Heart left ventricle (tissue), 16 donors: ENCODE measurements around the gene HIPK2. TPM values are rescaled to one million over a fixed set of nuclear protein-coding genes. Genes with fewer than 3 reads are reported as not detected.
A peak's percentile ranks its signal among the peaks of the same experiment; 100 is the strongest.

Source experiments
- ATAC-seq, 4 donors: fragments of 200-7000 bp; cut with Tn5 transposase; one replicate each; pipeline ENCODE4 v1.9.1; 2020 to 2022; ENCODE audit warnings: moderate library complexity in 4 of 4, mild to moderate bottlenecking in 3 of 4, moderate number of reproducible peaks in 1 of 4
- DNase-seq, 5 donors: peaks; one replicate each; pipeline ENCODE4 v3.0.0-alpha.2; 2020
- H3K27ac ChIP-seq, 12 donors: fragments of 200-600 bp; sonication (generic) in 4 of 12; one replicate each; pipeline versions ENCODE4 v1.5.0 to v1.8.0; 2016 to 2022; ENCODE audit warnings: mild to moderate bottlenecking in 2 of 12
- H3K27me3 ChIP-seq, 9 donors: fragments of 200-600 bp; sonication (generic) in 2 of 9; one replicate each; pipeline versions ENCODE4 v1.5.1 to v1.8.0; 2016 to 2022; ENCODE audit warnings: mild to moderate bottlenecking in 3 of 9
- H3K36me3 ChIP-seq, 9 donors: fragments of 200-600 bp; sonication (generic) in 2 of 9; one replicate each; pipeline versions ENCODE4 v1.5.0 to v1.8.0; 2018 to 2022; ENCODE audit warnings: mild to moderate bottlenecking in 2 of 9
- H3K4me1 ChIP-seq, 12 donors: fragments of 200-600 bp; sonication (generic) in 4 of 12; one replicate each; pipeline versions ENCODE4 v1.5.0 to v1.8.0; 2016 to 2022; ENCODE audit warnings: mild to moderate bottlenecking in 3 of 12
- H3K4me3 ChIP-seq, 12 donors: fragments of 200-600 bp; sonication (generic) in 4 of 12; one replicate each; pipeline versions ENCODE4 v1.5.0 to v1.8.0; 2017 to 2022; ENCODE audit warnings: mild to moderate bottlenecking in 9 of 12, moderate library complexity in 4 of 12
- H3K9me3 ChIP-seq, 12 donors: fragments of 200-600 bp; sonication (generic) in 4 of 12; one replicate each; pipeline versions ENCODE4 v1.5.0 to v1.8.0; 2016 to 2022; ENCODE audit warnings: mild to moderate bottlenecking in 1 of 12
- POLR2A ChIP-seq, 2 donors: fragments of 450-650 bp; IDR thresholded peaks; one replicate each; pipeline ENCODE4 v1.6.1; 2017; ENCODE audit warnings: antibody characterized with exemption in 2 of 2, mild to moderate bottlenecking in 2 of 2, moderate library complexity in 2 of 2
- WGBS, 4 donors: extraction: QIAGEN DNeasy Blood & Tissue Kit in 2 of 4; methylation state at CpG; one replicate each; pipeline versions ENCODE4 v1.1.5 to v1.1.7; 2013 to 2018; 5-methylcytosine and 5-hydroxymethylcytosine counted together
- intact Hi-C, 10 donors: fragments of 100-400 bp; cut with DNase I; formaldehyde crosslinking; loops; one replicate each; pipeline versions ENCODE4 v1.11.1 to v1.14.2; 2022
- polyA plus RNA-seq, 2 donors: library from polyadenylated mRNA; stranded (reverse); fragments of 200-250 nt; gene quantifications; one replicate each; pipeline ENCODE4 v1.2.3, GENCODE V29; 2013
- total RNA-seq, 9 donors: library from RNA; depleted of rRNA in 2 of 9; stranded (reverse); fragments of >200 nt in 2 of 9; fragmentation: NEBNext Ultra II Directional in 3 of 9; extraction: Animal tissue kit (Norgen Biotek cat#: 25700) in 3 of 9; gene quantifications; one replicate each; pipeline versions ENCODE4 v1.1.0 to v1.2.4, GENCODE V29; 2016 to 2023
- TF ChIP-seq, protein P1 (sequence below), 12 donors: fragments of 200-600 bp; sonication (generic) in 4 of 12; IDR thresholded peaks; one replicate each; pipeline versions ENCODE4 v1.5.0 to v1.8.0; 2018 to 2022; ENCODE audit warnings: antibody characterized with exemption in 12 of 12, mild to moderate bottlenecking in 5 of 12
- donor health status: ischemic (EF 13 %, LVEDD 7.1; RV severe dilation, severe dysfunction).
- donor health status: healthy with polysubstance abuse.
- donor health status: DM: no; HTN: yes; CAD: no.
- donor health status: DM: no; HTN: no; CAD: no.
- donor health status: ischemic (EF 25% LVEDD 6.9; RV normal size, moderate dysfunction).
- donor health status: ischemic (EF 25% LVEDD 5.7; RV mildly dilated, moderate dysfunction).
- donor health status: healthy.
- donor health status: DM: yes; HTN: yes; CAD: no.
- donor health status: ischemic (EF 35%, LVEDD 5.7; RV mildly dilated, moderate dysfunction).
- donor health status: nonischemic (EF 11% LVEDD 7.7; RV severe dilation, severe dysfunction).
- donor health status: DM: yes; HTN: yes; CAD: no.
- donor health status: PGD.
- donor health status: ischemic (EF 29% LVEDD 5.4; RV normal size, mild dysfunction).
- donor health status: nonischemic (EF 23%, LVEDD 6.1; RV moderate dilation, normal function).

The HIPK2 gene
- total and polyA plus RNA-seq, 11 donors = 43.2 to 244 (median 143) TPM

GRCh38 chr7:139748941-139749340 lies 28.9 kb downstream of the HIPK2 start:
- DNase-seq (no peak), ATAC-seq (no peak)
- no peaks in the 10 kb centered on the region for H3K36me3 ChIP-seq
- WGBS, 4 donors = 67 to 75% (median 73%) methylated on average over 5 of the region's 5 CpGs
- H3K27ac ChIP-seq = peak overlapping the region in 10 of 12 donors; percentile 12 to 97 (median 64)
- no peaks in the 10 kb centered on the region for H3K27me3 ChIP-seq
- no peak overlapping the region for H3K4me3 ChIP-seq
- TF ChIP-seq POLR2A (IDR thresholded peaks at IDR 0.05) = no peak
- TF ChIP-seq, protein P1, sequence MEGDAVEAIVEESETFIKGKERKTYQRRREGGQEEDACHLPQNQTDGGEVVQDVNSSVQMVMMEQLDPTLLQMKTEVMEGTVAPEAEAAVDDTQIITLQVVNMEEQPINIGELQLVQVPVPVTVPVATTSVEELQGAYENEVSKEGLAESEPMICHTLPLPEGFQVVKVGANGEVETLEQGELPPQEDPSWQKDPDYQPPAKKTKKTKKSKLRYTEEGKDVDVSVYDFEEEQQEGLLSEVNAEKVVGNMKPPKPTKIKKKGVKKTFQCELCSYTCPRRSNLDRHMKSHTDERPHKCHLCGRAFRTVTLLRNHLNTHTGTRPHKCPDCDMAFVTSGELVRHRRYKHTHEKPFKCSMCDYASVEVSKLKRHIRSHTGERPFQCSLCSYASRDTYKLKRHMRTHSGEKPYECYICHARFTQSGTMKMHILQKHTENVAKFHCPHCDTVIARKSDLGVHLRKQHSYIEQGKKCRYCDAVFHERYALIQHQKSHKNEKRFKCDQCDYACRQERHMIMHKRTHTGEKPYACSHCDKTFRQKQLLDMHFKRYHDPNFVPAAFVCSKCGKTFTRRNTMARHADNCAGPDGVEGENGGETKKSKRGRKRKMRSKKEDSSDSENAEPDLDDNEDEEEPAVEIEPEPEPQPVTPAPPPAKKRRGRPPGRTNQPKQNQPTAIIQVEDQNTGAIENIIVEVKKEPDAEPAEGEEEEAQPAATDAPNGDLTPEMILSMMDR (IDR thresholded peaks at IDR 0.05) = no peak
- H3K9me3 ChIP-seq = no peaks in the 10 kb centered on the region
- peaks cover 34 to 95% (median 90%) of the 10 kb centered on the region in 12 donors for H3K4me1 ChIP-seq
- intact Hi-C loops = no loop called here

DNA sequence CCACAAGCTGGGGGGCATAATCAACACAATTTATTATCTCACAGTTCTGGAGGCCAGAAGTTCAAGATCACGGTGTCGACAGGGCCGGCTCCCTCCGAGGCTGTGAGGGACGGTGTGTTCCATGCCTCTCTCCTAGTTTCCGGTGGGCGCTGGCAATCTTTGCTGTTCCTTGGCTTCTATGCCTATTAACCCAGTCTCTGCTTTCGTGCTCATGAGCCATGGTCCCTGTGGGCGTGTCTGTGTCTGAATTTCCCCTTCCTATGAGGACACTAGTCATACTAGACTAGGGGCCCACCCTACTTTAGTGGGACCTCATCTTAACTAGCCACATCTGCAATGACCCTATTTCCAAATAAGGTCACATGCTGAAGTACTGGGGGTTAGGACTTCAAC lies 29.4 kb downstream of the HIPK2 start:
- no peaks in the 10 kb centered on the region for H3K9me3 ChIP-seq
- no peaks in the 10 kb centered on the region for H3K36me3 ChIP-seq
- TF ChIP-seq POLR2A (IDR thresholded peaks at IDR 0.05) = no peak
- TF ChIP-seq, protein P1 (IDR thresholded peaks at IDR 0.05) = no peak
- peak overlapping the region in 10 of 12 donors; percentile 12 to 97 (median 64) for H3K27ac ChIP-seq
- 36 to 48% (median 41%) methylated on average over 9 of the region's 9 CpGs for WGBS, 4 donors
- no peak overlapping the region for H3K4me3 ChIP-seq
- intact Hi-C loops = no loop called here
- peaks cover 30 to 95% (median 90%) of the 10 kb centered on the region in 12 donors for H3K4me1 ChIP-seq
- ATAC-seq = peak; percentile 6 to 41 (median 29)
- H3K27me3 ChIP-seq = no peaks in the 10 kb centered on the region
- peak in 1 of 5 donors; percentile 54 for DNase-seq

GRCh38 chr7:139747662-139748372 lies 30.0 kb downstream of the HIPK2 start:
- intact Hi-C loops = no loop called here
- peak overlapping the region in 10 of 12 donors; percentile 0 to 97 (median 64) for H3K27ac ChIP-seq
- 74 to 79% (median 77%) methylated on average over 13 of the region's 13 CpGs for WGBS, 4 donors
- no peak for ATAC-seq
- TF ChIP-seq, protein P1 (IDR thresholded peaks at IDR 0.05) = no peak
- TF ChIP-seq POLR2A (IDR thresholded peaks at IDR 0.05) = no peak
- H3K36me3 ChIP-seq = no peaks in the 10 kb centered on the region
- no peak overlapping the region for H3K4me3 ChIP-seq
- no peak for DNase-seq
- H3K9me3 ChIP-seq = no peaks in the 10 kb centered on the region
- H3K27me3 ChIP-seq = no peaks in the 10 kb centered on the region
- H3K4me1 ChIP-seq = peaks cover 30 to 95% (median 91%) of the 10 kb centered on the region in 12 donors

GRCh38 chr7:139746652-139747051 lies 31.1 kb downstream of the HIPK2 start:
- Histone ChIP-seq H3K4me3 (no peak overlapping the region), H3K9me3 (no peaks in the 10 kb centered on the region), H3K27ac (peak overlapping the region in 10 of 12 donors; percentile 63 to 97 (median 68)), H3K4me1 (peaks cover 26 to 97% (median 90%) of the 10 kb centered on the region in 12 donors), H3K27me3 (no peaks in the 10 kb centered on the region), H3K36me3 (peaks cover 0 to 1% (median 0%) of the 10 kb centered on the region in 9 donors)
- ATAC-seq (peak in 1 of 4 donors; percentile 29), DNase-seq (no peak)
- 66 to 78% (median 70%) methylated on average over 8 of the region's 8 CpGs for WGBS, 4 donors
- intact Hi-C loops = no loop called here
- TF ChIP-seq, protein P1 (IDR thresholded peaks at IDR 0.05) = no peak
- TF ChIP-seq POLR2A (IDR thresholded peaks at IDR 0.05) = no peak
